ENCODE results near the gene HES7. TPM values are rescaled to one million over a fixed set of nuclear protein-coding genes. Genes with fewer than 3 reads are reported as not detected.

Gene HES7
- polyA plus RNA-seq, 1 donor from 2014 or later: 15.3 TPM

- Histone ChIP-seq H3F3A (ENCODE audit: insufficient read depth, low read length, poor library complexity, severe bottlenecking) (no peaks in the 10 kb centered on the region), H3K27me3 (ENCODE audit: insufficient read depth, low read depth, low read length) (peaks cover 43% of the 10 kb centered on the region), H3K27ac (ENCODE audit: low read length) (peak overlapping the region; percentile 70), H4K20me1 (ENCODE audit: insufficient read depth) (no peaks in the 10 kb centered on the region), H3K4me3 (ENCODE audit: low read length) (peak overlapping the region; percentile 88), H3K9ac (ENCODE audit: low read length) (peak overlapping the region; percentile 80), H3K79me2 (replicated peaks; ENCODE audit: insufficient read depth, low read length) (no peaks in the 10 kb centered on the region), H3K9me2 (ENCODE audit: insufficient read depth, low read length) (no peaks in the 10 kb centered on the region), H2AFZ (ENCODE audit: low read depth, low read length) (peak overlapping the region; percentile 69), H3K9me3 (ENCODE audit: low read length) (no peaks in the 10 kb centered on the region), H3K4me2 (ENCODE audit: low read length) (peak overlapping the region; percentile 90), H3K36me3 (ENCODE audit: insufficient read depth, low read length) (no peaks in the 10 kb centered on the region)
- TF ChIP-seq SMC3 (conservative IDR thresholded peaks at IDR 0.05; ENCODE audit: poor library complexity) (no peak), REST (IDR thresholded peaks at IDR 0.05; ENCODE audit: borderline replicate concordance) (no peak), TAF1 (IDR thresholded peaks at IDR 0.05; ENCODE audit: low read depth) (no peak), EZH2 (IDR thresholded peaks at IDR 0.05; ENCODE audit: borderline replicate concordance, insufficient read depth, low read length, poor library complexity, severe bottlenecking) (no peak), POLR2AphosphoS5 (IDR thresholded peaks at IDR 0.05) (no peak), EP300 (conservative IDR thresholded peaks at IDR 0.05; ENCODE audit: poor library complexity, severe bottlenecking) (no peak), MXI1 (conservative IDR thresholded peaks at IDR 0.05; ENCODE audit: poor library complexity, severe bottlenecking) (no peak), RAD21 (conservative IDR thresholded peaks at IDR 0.05) (no peak)
- TF ChIP-seq, protein P1, sequence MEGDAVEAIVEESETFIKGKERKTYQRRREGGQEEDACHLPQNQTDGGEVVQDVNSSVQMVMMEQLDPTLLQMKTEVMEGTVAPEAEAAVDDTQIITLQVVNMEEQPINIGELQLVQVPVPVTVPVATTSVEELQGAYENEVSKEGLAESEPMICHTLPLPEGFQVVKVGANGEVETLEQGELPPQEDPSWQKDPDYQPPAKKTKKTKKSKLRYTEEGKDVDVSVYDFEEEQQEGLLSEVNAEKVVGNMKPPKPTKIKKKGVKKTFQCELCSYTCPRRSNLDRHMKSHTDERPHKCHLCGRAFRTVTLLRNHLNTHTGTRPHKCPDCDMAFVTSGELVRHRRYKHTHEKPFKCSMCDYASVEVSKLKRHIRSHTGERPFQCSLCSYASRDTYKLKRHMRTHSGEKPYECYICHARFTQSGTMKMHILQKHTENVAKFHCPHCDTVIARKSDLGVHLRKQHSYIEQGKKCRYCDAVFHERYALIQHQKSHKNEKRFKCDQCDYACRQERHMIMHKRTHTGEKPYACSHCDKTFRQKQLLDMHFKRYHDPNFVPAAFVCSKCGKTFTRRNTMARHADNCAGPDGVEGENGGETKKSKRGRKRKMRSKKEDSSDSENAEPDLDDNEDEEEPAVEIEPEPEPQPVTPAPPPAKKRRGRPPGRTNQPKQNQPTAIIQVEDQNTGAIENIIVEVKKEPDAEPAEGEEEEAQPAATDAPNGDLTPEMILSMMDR (IDR thresholded peaks at IDR 0.05; ENCODE audit: poor library complexity, severe bottlenecking): no peak
Observed at GRCh38 chr17:8126491-8127066, 2.7 kb upstream of the HES7 start.

GRCh38 chr17:8125947-8126490 lies 2.1 kb upstream of the HES7 start:
- no peaks in the 10 kb centered on the region for H3K9me2 ChIP-seq (ENCODE audit: insufficient read depth, low read length)
- peak overlapping the region; percentile 88 for H3K4me3 ChIP-seq (ENCODE audit: low read length)
- H4K20me1 ChIP-seq (ENCODE audit: insufficient read depth): no peaks in the 10 kb centered on the region
- peak overlapping the region; percentile 69 for H2AFZ ChIP-seq (ENCODE audit: low read depth, low read length)
- H3K27ac ChIP-seq (ENCODE audit: low read length): peak overlapping the region; percentile 70
- TF ChIP-seq POLR2AphosphoS5 (IDR thresholded peaks at IDR 0.05) (no peak), SMC3 (conservative IDR thresholded peaks at IDR 0.05; ENCODE audit: poor library complexity) (no peak), EP300 (conservative IDR thresholded peaks at IDR 0.05; ENCODE audit: poor library complexity, severe bottlenecking) (no peak), TAF1 (IDR thresholded peaks at IDR 0.05; ENCODE audit: low read depth) (no peak), REST (IDR thresholded peaks at IDR 0.05; ENCODE audit: borderline replicate concordance) (no peak), EZH2 (IDR thresholded peaks at IDR 0.05; ENCODE audit: borderline replicate concordance, insufficient read depth, low read length, poor library complexity, severe bottlenecking) (no peak)
- TF ChIP-seq, protein P1 (IDR thresholded peaks at IDR 0.05; ENCODE audit: poor library complexity, severe bottlenecking): no peak
- H3K27me3 ChIP-seq (ENCODE audit: insufficient read depth, low read depth, low read length): peaks cover 49% of the 10 kb centered on the region
- H3F3A ChIP-seq (ENCODE audit: insufficient read depth, low read length, poor library complexity, severe bottlenecking): peaks cover 1% of the 10 kb centered on the region
- peak overlapping the region; percentile 77 for H3K4me2 ChIP-seq (ENCODE audit: low read length)
- H3K9me3 ChIP-seq (ENCODE audit: low read length): no peaks in the 10 kb centered on the region
- H3K36me3 ChIP-seq (ENCODE audit: insufficient read depth, low read length): no peaks in the 10 kb centered on the region
- no peaks in the 10 kb centered on the region for H3K79me2 ChIP-seq (replicated peaks; ENCODE audit: insufficient read depth, low read length)
- H3K9ac ChIP-seq (ENCODE audit: low read length): peak overlapping the region; percentile 80

All from neural cell (in vitro differentiated cells).